Measurements from ENCODE around the gene MUC5AC. TPM values are rescaled to one million over a fixed set of nuclear protein-coding genes. Genes with fewer than 3 reads are reported as not detected.

MUC5AC gene
- total RNA-seq, 5 donors from 2014 or later (not counting 1 experiment from before 2014, with no cell fraction given) = 0.03 TPM; not detected in 2

- Histone ChIP-seq H3K36me3 (ENCODE audit: control insufficient read depth in 2 of 2, extremely low read depth in 1 of 2, insufficient read depth in 1 of 2, low read length in 1 of 2) (no peaks in the 10 kb centered on the region), H3K4me1 (ENCODE audit: control insufficient read depth in 1 of 2, extremely low read depth in 1 of 2, insufficient read depth in 2 of 2, low read length in 2 of 2) (no peaks in the 10 kb centered on the region), H3K27me3 (replicated peaks in 1 of 2; ENCODE audit: control insufficient read depth in 2 of 2, extremely low read depth in 1 of 2, insufficient read depth in 2 of 2, low read length in 1 of 2) (peaks cover 0 to 39% of the 10 kb centered on the region in 2 experiments), H3K9me3 (no peaks in the 10 kb centered on the region), H3K4me3 (ENCODE audit: control insufficient read depth in 1 of 2, extremely low read depth in 1 of 2, low read length in 1 of 2) (no peak overlapping the region), H3K27ac (ENCODE audit: low read length) (no peak overlapping the region)
- ATAC-seq (replicated peaks in 1 of 4) = no peak
- WGBS (ENCODE audit: insufficient coverage) = 81% methylated on average over 39 of the region's 41 CpGs
- POLR2A ChIA-PET = no interaction called here
- H3K36me3 Mint-ChIP-seq = no peaks in the 10 kb centered on the region
- no peak overlapping the region for H3K4me3 Mint-ChIP-seq
- peaks cover 3 to 7% of the 10 kb centered on the region in 2 donors for H3K27me3 Mint-ChIP-seq
- H3K9me3 Mint-ChIP-seq = no peaks in the 10 kb centered on the region
- no peaks in the 10 kb centered on the region for H3K4me1 Mint-ChIP-seq
- H3K27ac Mint-ChIP-seq = no peak overlapping the region
- CTCF ChIA-PET = no interaction called here
- DNase-seq = no peak
Observed at GRCh38 chr11:1226226-1226985, 68.7 kb downstream of the MUC5AC start.

GRCh38 chr11:1226986-1227550, 69.3 kb downstream of the MUC5AC start:
- H3K4me1 Mint-ChIP-seq = no peaks in the 10 kb centered on the region
- H3K4me3 Mint-ChIP-seq = no peak overlapping the region
- H3K27ac Mint-ChIP-seq = no peak overlapping the region
- 70% methylated on average over 21 of the region's 23 CpGs for WGBS (ENCODE audit: insufficient coverage)
- ATAC-seq (replicated peaks in 1 of 4) = no peak
- no peak overlapping the region for H3K4me3 ChIP-seq (ENCODE audit: control insufficient read depth in 1 of 2, extremely low read depth in 1 of 2, low read length in 1 of 2)
- H3K4me1 ChIP-seq (ENCODE audit: control insufficient read depth in 1 of 2, extremely low read depth in 1 of 2, insufficient read depth in 2 of 2, low read length in 2 of 2) = no peaks in the 10 kb centered on the region
- no peaks in the 10 kb centered on the region for H3K36me3 ChIP-seq (ENCODE audit: control insufficient read depth in 2 of 2, extremely low read depth in 1 of 2, insufficient read depth in 1 of 2, low read length in 1 of 2)
- ChIA-PET CTCF (no interaction called here), POLR2A (no interaction called here)
- DNase-seq = no peak
- no peaks in the 10 kb centered on the region for H3K9me3 ChIP-seq
- H3K27me3 ChIP-seq (replicated peaks in 1 of 2; ENCODE audit: control insufficient read depth in 2 of 2, extremely low read depth in 1 of 2, insufficient read depth in 2 of 2, low read length in 1 of 2) = peaks cover 0 to 32% of the 10 kb centered on the region in 2 experiments
- no peak overlapping the region for H3K27ac ChIP-seq (ENCODE audit: low read length)
- no peaks in the 10 kb centered on the region for H3K9me3 Mint-ChIP-seq
- H3K27me3 Mint-ChIP-seq = peaks cover 0 to 3% of the 10 kb centered on the region in 2 donors
- no peaks in the 10 kb centered on the region for H3K36me3 Mint-ChIP-seq

GRCh38 chr11:1227551-1228100, 69.9 kb downstream of the MUC5AC start:
- no peak overlapping the region for H3K4me3 Mint-ChIP-seq
- whole genome bisulfite sequencing (ENCODE audit: insufficient coverage) = 82% methylated on average over 21 of the region's 23 CpGs
- ATAC-seq (replicated peaks in 1 of 4) (no peak), DNase-seq (no peak)
- Histone ChIP-seq H3K9me3 (no peaks in the 10 kb centered on the region), H3K4me3 (ENCODE audit: control insufficient read depth in 1 of 2, extremely low read depth in 1 of 2, low read length in 1 of 2) (no peak overlapping the region), H3K27me3 (replicated peaks in 1 of 2; ENCODE audit: control insufficient read depth in 2 of 2, extremely low read depth in 1 of 2, insufficient read depth in 2 of 2, low read length in 1 of 2) (peaks cover 0 to 27% of the 10 kb centered on the region in 2 experiments), H3K4me1 (ENCODE audit: control insufficient read depth in 1 of 2, extremely low read depth in 1 of 2, insufficient read depth in 2 of 2, low read length in 2 of 2) (no peaks in the 10 kb centered on the region), H3K36me3 (ENCODE audit: control insufficient read depth in 2 of 2, extremely low read depth in 1 of 2, insufficient read depth in 1 of 2, low read length in 1 of 2) (no peaks in the 10 kb centered on the region), H3K27ac (ENCODE audit: low read length) (no peak overlapping the region)
- H3K27ac Mint-ChIP-seq = no peak overlapping the region
- H3K27me3 Mint-ChIP-seq = peaks cover 0 to 3% of the 10 kb centered on the region in 2 donors
- CTCF ChIA-PET = no interaction called here
- no peaks in the 10 kb centered on the region for H3K36me3 Mint-ChIP-seq
- H3K9me3 Mint-ChIP-seq = no peaks in the 10 kb centered on the region
- POLR2A ChIA-PET = no interaction called here
- no peaks in the 10 kb centered on the region for H3K4me1 Mint-ChIP-seq

- Histone ChIP-seq H3K27ac (ENCODE audit: low read length) (no peak overlapping the region), H3K4me1 (ENCODE audit: control insufficient read depth in 1 of 2, extremely low read depth in 1 of 2, insufficient read depth in 2 of 2, low read length in 2 of 2) (no peaks in the 10 kb centered on the region), H3K9me3 (no peaks in the 10 kb centered on the region), H3K36me3 (ENCODE audit: control insufficient read depth in 2 of 2, extremely low read depth in 1 of 2, insufficient read depth in 1 of 2, low read length in 1 of 2) (no peaks in the 10 kb centered on the region), H3K4me3 (ENCODE audit: control insufficient read depth in 1 of 2, extremely low read depth in 1 of 2, low read length in 1 of 2) (no peak overlapping the region), H3K27me3 (replicated peaks in 1 of 2; ENCODE audit: control insufficient read depth in 2 of 2, extremely low read depth in 1 of 2, insufficient read depth in 2 of 2, low read length in 1 of 2) (peaks cover 0 to 22% of the 10 kb centered on the region in 2 experiments)
- Mint-ChIP-seq H3K27ac (no peak overlapping the region), H3K4me3 (no peak overlapping the region), H3K4me1 (no peaks in the 10 kb centered on the region), H3K27me3 (peaks cover 0 to 3% of the 10 kb centered on the region in 2 donors), H3K36me3 (no peaks in the 10 kb centered on the region), H3K9me3 (no peaks in the 10 kb centered on the region)
- DNase-seq (no peak), ATAC-seq (replicated peaks in 1 of 4) (no peak)
- POLR2A ChIA-PET = no interaction called here
- WGBS (ENCODE audit: insufficient coverage) = 84% methylated on average over 23 of the region's 31 CpGs
- CTCF ChIA-PET = no interaction called here
Observed at GRCh38 chr11:1228101-1228821, 70.5 kb downstream of the MUC5AC start.

- DNase-seq (no peak), ATAC-seq (replicated peaks in 1 of 4) (no peak)
- no peaks in the 10 kb centered on the region for H3K4me1 Mint-ChIP-seq
- Histone ChIP-seq H3K36me3 (ENCODE audit: control insufficient read depth in 2 of 2, extremely low read depth in 1 of 2, insufficient read depth in 1 of 2, low read length in 1 of 2) (no peaks in the 10 kb centered on the region), H3K27me3 (replicated peaks in 1 of 2; ENCODE audit: control insufficient read depth in 2 of 2, extremely low read depth in 1 of 2, insufficient read depth in 2 of 2, low read length in 1 of 2) (peaks cover 0 to 16% of the 10 kb centered on the region in 2 experiments), H3K27ac (ENCODE audit: low read length) (no peak overlapping the region), H3K9me3 (no peaks in the 10 kb centered on the region), H3K4me1 (ENCODE audit: control insufficient read depth in 1 of 2, extremely low read depth in 1 of 2, insufficient read depth in 2 of 2, low read length in 2 of 2) (no peaks in the 10 kb centered on the region), H3K4me3 (ENCODE audit: control insufficient read depth in 1 of 2, extremely low read depth in 1 of 2, low read length in 1 of 2) (no peak overlapping the region)
- WGBS (ENCODE audit: insufficient coverage) = 76% methylated on average over 14 of the region's 18 CpGs
- H3K27me3 Mint-ChIP-seq = peaks cover 0 to 1% of the 10 kb centered on the region in 2 donors
- CTCF ChIA-PET = no interaction called here
- POLR2A ChIA-PET = no interaction called here
- H3K27ac Mint-ChIP-seq = no peak overlapping the region
- no peaks in the 10 kb centered on the region for H3K36me3 Mint-ChIP-seq
- no peaks in the 10 kb centered on the region for H3K9me3 Mint-ChIP-seq
- H3K4me3 Mint-ChIP-seq = no peak overlapping the region
Observed at GRCh38 chr11:1228921-1229451, 71.2 kb downstream of the MUC5AC start.

- Histone ChIP-seq H3K27ac (ENCODE audit: low read length) (no peak overlapping the region), H3K27me3 (replicated peaks in 1 of 2; ENCODE audit: control insufficient read depth in 2 of 2, extremely low read depth in 1 of 2, insufficient read depth in 2 of 2, low read length in 1 of 2) (peaks cover 0 to 12% of the 10 kb centered on the region in 2 experiments), H3K4me3 (ENCODE audit: control insufficient read depth in 1 of 2, extremely low read depth in 1 of 2, low read length in 1 of 2) (no peak overlapping the region), H3K4me1 (ENCODE audit: control insufficient read depth in 1 of 2, extremely low read depth in 1 of 2, insufficient read depth in 2 of 2, low read length in 2 of 2) (no peaks in the 10 kb centered on the region), H3K36me3 (ENCODE audit: control insufficient read depth in 2 of 2, extremely low read depth in 1 of 2, insufficient read depth in 1 of 2, low read length in 1 of 2) (no peaks in the 10 kb centered on the region), H3K9me3 (no peaks in the 10 kb centered on the region)
- Mint-ChIP-seq H3K27me3 (no peaks in the 10 kb centered on the region), H3K4me3 (no peak overlapping the region), H3K9me3 (no peaks in the 10 kb centered on the region), H3K4me1 (no peaks in the 10 kb centered on the region), H3K36me3 (no peaks in the 10 kb centered on the region), H3K27ac (no peak overlapping the region)
- DNase-seq = no peak
- no peak for ATAC-seq (replicated peaks in 1 of 4)
- ChIA-PET CTCF (no interaction called here), POLR2A (no interaction called here)
- 85% methylated on average over 10 of the region's 27 CpGs for WGBS (ENCODE audit: insufficient coverage)
Observed at GRCh38 chr11:1229471-1230120, 71.8 kb downstream of the MUC5AC start.
